Right cardiac atrium (tissue), 5 donors: ENCODE measurements around the gene CCDC32. TPM values are rescaled to one million over a fixed set of nuclear protein-coding genes. Genes with fewer than 3 reads are reported as not detected.

ENCODE experiments used
- ATAC-seq, 2 donors: fragments of 200-7000 bp; cut with Tn5 transposase; one replicate each; pipeline versions ENCODE4 v1.8.0 to v1.9.1; 2020; ENCODE audit warnings: moderate library complexity in 2 of 2, mild to moderate bottlenecking in 1 of 2
- DNase-seq, 3 donors: peaks; one replicate each; pipeline ENCODE4 v3.0.0-alpha.2; 2020
- H3K27ac ChIP-seq: one replicate; pipeline ENCODE4 v1.5.1; 2013; ENCODE audit warnings: mild to moderate bottlenecking, low read length, control low read depth, moderate library complexity
- H3K27me3 ChIP-seq: one replicate; pipeline ENCODE4 v1.6.1; 2013; ENCODE audit not compliant: control insufficient read depth, insufficient read depth
- H3K4me1 ChIP-seq: one replicate; pipeline ENCODE4 v1.6.1; 2013; ENCODE audit warnings: low read length; ENCODE audit not compliant: control insufficient read depth, insufficient read depth
- H3K4me3 ChIP-seq: one replicate; pipeline ENCODE4 v1.5.1; 2013; ENCODE audit warnings: low read length, control low read depth
- H3K9me3 ChIP-seq: one replicate; pipeline ENCODE4 v1.6.1; 2013; ENCODE audit warnings: low read length; ENCODE audit not compliant: control insufficient read depth
- WGBS: extraction: QIAGEN DNeasy Blood & Tissue Kit; methylation state at CpG from one replicate; pipeline ENCODE4 v1.1.7; 2013; 5-methylcytosine and 5-hydroxymethylcytosine counted together
- intact Hi-C, 4 donors: fragments of 100-400 bp; cut with DNase I; formaldehyde crosslinking; loops; one replicate each; pipeline versions ENCODE4 v1.11.0 to v1.14.0; 2022 to 2023
- long read RNA-seq, 4 donors: library from polyadenylated mRNA; unstranded; transcript quantifications; one replicate each; pipeline ENCODE4 v2.0.0, GENCODE V29; 2020 to 2021
- polyA plus RNA-seq: library from polyadenylated mRNA; stranded (reverse); fragments of 200-250 nt; gene quantifications from one replicate; pipeline ENCODE4 v1.2.3, GENCODE V29; 2013
- total RNA-seq, 4 donors: library from RNA; stranded (reverse); fragmentation: NEBNext Ultra II Directional; extraction: Animal tissue kit (Norgen Biotek cat#: 25700); gene quantifications; one replicate each; pipeline ENCODE4 v1.2.1, GENCODE V29; 2021
- donor health status: healthy with polysubstance abuse.
- donor health status: DM: no; HTN: yes; CAD: no.
- donor health status: DM: no; HTN: no; CAD: no.
- donor health status: DM: no; HTN: yes; CAD: no; lungs with severe emphysema.
- donor health status: DM: yes; HTN: yes; CAD: no.

CCDC32 gene, protein sequence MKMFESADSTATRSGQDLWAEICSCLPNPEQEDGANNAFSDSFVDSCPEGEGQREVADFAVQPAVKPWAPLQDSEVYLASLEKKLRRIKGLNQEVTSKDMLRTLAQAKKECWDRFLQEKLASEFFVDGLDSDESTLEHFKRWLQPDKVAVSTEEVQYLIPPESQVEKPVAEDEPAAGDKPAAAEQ
- 10 to 100 TPM; 23.1 to 27.8 (median 24.7) TPM for total RNA-seq
- polyA plus RNA-seq = 33.7 TPM
- long read RNA-seq, donor 1, transcript CCDC32-202 (4 exons, 1,519 nt) = major isoform, 44 of 53 reads
- long read RNA-seq, donor 1, partial matches to known transcripts = 0 of 53 reads
- long read RNA-seq, donor 1, other reads (novel, unspliced or antisense) = 6 of 53 reads
- long read RNA-seq, donor 2, transcript CCDC32-202 (4 exons, 1,519 nt) = major isoform, 9 of 10 reads
- long read RNA-seq, donor 2, partial matches to known transcripts = 0 of 10 reads
- long read RNA-seq, donor 2, other reads (novel, unspliced or antisense) = 1 of 10 reads
- long read RNA-seq, donor 3, full-length matches to known transcripts = 57 of 67 reads
- long read RNA-seq, donor 3, partial matches to known transcripts = 2 of 67 reads
- long read RNA-seq, donor 3, other reads (novel, unspliced or antisense) = 8 of 67 reads
- long read RNA-seq, donor 4, full-length matches to known transcripts = 15 of 15 reads
- long read RNA-seq, donor 4, partial matches to known transcripts = 0 of 15 reads
- long read RNA-seq, donor 4, other reads (novel, unspliced or antisense) = 0 of 15 reads

DNA sequence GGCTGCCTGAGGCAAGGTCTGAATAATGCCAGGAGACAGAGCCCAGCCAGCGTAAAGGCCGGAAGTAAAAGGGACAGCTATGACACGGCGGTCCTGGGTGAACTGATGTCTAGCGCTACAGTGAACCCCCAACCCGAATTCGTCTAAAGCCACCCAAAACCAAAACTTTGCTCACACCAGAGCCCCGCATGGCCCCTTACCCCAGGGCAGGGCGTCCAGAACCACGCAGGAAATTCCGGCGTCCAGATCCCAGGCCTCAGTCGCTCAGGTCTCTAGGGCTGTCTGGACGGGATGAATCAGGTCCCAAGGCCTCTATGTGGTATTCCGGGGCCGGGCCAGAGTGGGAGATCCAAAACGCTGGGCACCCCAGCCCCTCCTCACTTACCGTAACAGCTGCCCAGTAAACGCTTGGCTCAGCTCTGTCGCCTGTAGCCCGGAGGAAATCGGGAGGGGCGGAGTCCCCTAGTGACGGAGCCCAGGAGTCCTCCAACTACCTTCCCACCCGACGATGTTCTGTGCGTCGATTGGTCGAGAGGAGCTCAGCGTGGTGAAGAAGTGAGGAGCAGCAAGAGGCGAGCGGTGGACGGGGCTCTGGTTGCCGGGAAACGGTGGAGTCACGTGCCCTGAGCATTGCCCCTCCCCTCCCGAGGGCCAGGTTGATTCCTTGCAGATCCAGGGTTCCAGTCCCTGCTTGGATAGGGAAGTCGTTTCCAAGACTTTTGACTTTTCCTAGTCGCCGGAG lies at the start of gene CCDC32:
TSS of gene CCDC32 (minus strand) at position 452 of the 742 bp plus-strand sequence. CDS start 2,027 bp downstream, outside the sequence.
- intact Hi-C loops = no loop called here
- no peaks in the 10 kb centered on the region for H3K4me1 ChIP-seq
- peak within 1 kb of the TSS; percentile 71 for H3K4me3 ChIP-seq

DNA sequence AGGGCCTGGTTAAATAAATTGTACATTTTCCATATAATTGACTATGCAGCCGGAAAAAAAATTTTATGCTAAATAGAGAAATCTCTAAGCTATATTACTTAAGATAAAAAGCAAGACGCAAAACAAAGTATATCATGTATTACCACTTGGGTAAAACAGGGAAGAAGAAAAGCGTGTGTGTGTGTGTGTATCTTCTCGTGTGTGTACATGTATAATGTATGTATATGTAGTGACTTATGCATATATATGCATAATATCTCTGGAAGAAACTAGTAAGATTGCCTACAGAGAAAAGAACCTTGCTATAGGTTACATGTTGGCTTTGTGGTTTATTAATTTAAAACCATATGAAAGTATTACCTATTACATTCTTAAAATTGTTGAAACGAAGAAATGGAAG lies 48.2 kb upstream of the CCDC32 start:
- intact Hi-C loops = no loop called here
- no peaks in the 10 kb centered on the region for H3K4me1 ChIP-seq
- 76% methylated on average over 5 of the region's 5 CpGs for WGBS
- H3K27me3 ChIP-seq = no peaks in the 10 kb centered on the region
- no peak for ATAC-seq
- no peak overlapping the region for H3K4me3 ChIP-seq
- no peak overlapping the region for H3K27ac ChIP-seq
- no peaks in the 10 kb centered on the region for H3K9me3 ChIP-seq
- DNase-seq = no peak

More for the DNA sequence above, at the start of gene CCDC32:
- WGBS = under 1% methylated on average over 40 of the region's 40 CpGs
- no peaks in the 10 kb centered on the region for H3K27me3 ChIP-seq
- peak; percentile 99 for ATAC-seq
- no peaks in the 10 kb centered on the region for H3K9me3 ChIP-seq
- DNase-seq = peak; percentile 98 to 99 (median 98)
- H3K27ac ChIP-seq = peak within 1 kb of the TSS; percentile 76

DNA sequence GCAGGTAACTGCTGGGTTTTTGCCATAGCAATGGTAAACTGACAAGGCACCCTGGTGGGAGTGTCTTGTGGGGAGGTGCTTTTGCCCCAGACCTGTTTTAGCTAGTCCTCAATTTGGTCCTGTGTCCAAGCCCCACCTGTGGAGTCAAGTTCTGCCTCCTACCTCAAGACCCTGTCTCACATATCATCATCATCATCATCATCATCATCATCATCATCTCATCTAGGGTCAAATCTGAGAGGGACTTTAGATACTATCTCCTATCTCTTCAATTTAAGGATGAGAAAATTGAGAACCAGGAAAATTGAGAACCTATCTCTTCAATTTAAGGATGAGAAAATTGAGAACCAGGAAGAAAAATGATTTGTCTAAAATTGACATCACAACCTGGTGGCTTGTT lies 39.1 kb upstream of the CCDC32 start:
- Histone ChIP-seq H3K27ac (no peak overlapping the region), H3K9me3 (no peaks in the 10 kb centered on the region), H3K4me1 (no peaks in the 10 kb centered on the region), H3K4me3 (no peak overlapping the region), H3K27me3 (no peaks in the 10 kb centered on the region)
- intact Hi-C loops = no loop called here
- ATAC-seq (no peak), DNase-seq (no peak)

DNA sequence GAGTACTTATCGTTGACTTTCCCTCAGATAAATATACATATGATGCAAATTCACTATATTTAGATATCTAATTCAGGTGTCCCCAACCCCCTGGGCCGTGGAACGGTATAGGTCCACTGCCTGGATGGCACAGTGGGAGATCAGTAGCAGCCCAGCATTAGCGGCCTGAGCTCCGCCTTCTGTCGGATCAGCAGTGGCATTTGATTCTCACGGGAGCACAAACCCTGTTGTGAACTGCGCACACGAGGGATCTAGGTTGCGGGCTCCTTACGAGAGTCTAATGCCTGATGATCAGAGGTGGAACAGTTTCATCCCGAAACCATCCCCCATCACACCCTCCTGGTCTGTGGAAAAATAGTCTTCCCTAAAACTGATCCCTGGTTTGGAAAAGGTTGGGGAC lies 36.1 kb upstream of the CCDC32 start:
- H3K27me3 ChIP-seq = no peaks in the 10 kb centered on the region
- no peak overlapping the region for H3K27ac ChIP-seq
- intact Hi-C loops = no loop called here
- no peaks in the 10 kb centered on the region for H3K9me3 ChIP-seq
- no peak for DNase-seq
- H3K4me3 ChIP-seq = no peak overlapping the region
- no peaks in the 10 kb centered on the region for H3K4me1 ChIP-seq
- no peak for ATAC-seq
- 77% methylated on average over 12 of the region's 12 CpGs for WGBS

DNA sequence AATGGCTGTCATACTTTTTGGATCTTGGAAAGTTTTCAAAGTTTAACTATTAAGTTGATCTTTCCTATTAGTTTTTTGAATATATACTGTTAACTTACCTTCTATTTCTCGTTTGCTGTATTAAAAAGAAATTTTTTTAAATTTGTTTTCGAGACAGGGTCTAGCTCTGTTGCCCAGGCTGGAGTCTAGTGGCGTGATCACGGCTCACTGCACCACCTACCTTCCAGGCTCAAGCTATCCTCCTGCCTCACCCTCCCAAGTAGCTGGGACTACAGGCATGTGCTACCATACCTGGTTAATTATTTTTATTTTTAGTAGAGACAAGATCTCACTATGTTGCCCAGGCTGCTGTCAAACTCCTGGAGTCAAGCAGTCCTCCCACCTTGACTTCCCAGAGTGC lies 33.8 kb upstream of the CCDC32 start:
- no peak for DNase-seq
- ATAC-seq = no peak
- WGBS = 70% methylated on average over 4 of the region's 4 CpGs
- H3K4me3 ChIP-seq = no peak overlapping the region
- H3K27ac ChIP-seq = no peak overlapping the region
- no peaks in the 10 kb centered on the region for H3K9me3 ChIP-seq
- H3K27me3 ChIP-seq = no peaks in the 10 kb centered on the region
- intact Hi-C loops = loop anchor here in 1 of 4 donors (10.0 kb wide), 1 partner anchor 84 kb away; no protein-coding TSS in a partner anchor
- no peaks in the 10 kb centered on the region for H3K4me1 ChIP-seq

DNA sequence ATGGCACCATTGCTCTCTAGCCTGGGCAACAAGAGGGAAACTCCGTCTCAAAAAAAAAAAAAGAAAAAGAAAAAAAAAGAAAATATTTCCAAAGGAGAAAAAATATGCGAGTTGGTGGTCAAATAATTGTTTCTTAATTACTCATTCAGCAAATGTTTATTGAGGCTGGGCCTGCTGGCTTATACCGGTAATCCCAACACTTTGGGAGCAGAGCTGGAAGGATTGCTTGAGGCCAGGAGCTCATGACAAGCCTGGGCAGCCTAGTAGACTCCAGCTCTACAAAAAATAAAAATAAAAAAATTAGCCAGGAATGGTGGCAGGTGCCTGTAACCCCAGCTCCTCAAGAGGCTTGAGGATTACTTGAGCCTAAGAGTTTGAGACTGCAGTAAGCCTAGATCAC lies 33.3 kb upstream of the CCDC32 start:
- no peaks in the 10 kb centered on the region for H3K27me3 ChIP-seq
- DNase-seq = no peak
- no peak overlapping the region for H3K4me3 ChIP-seq
- no peak for ATAC-seq
- WGBS = 65% methylated on average over 3 of the region's 3 CpGs
- H3K27ac ChIP-seq = no peak overlapping the region
- no peaks in the 10 kb centered on the region for H3K9me3 ChIP-seq
- no peaks in the 10 kb centered on the region for H3K4me1 ChIP-seq
- intact Hi-C loops = loop anchor here in 1 of 4 donors (10.0 kb wide), 1 partner anchor 83 kb away; no protein-coding TSS in a partner anchor

DNA sequence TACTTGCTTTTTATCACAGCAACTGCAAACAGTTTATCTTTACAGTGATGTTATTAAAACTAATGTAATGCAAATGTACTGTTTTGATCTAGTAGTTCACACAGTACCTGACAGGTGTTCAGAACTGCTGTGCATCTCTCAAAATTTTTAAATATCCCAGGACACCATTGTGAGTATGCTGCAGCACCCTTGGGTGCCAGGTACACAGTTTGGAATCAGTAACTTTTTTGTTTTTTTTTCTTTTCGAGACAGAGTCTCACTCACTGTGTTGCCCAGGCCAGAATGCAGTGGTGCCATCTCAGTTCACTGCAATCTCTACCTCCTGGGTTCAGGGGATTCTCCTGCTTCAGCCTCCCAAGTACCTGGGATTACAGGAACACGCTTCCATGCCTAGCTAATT lies 32.2 kb upstream of the CCDC32 start:
- no peak for ATAC-seq
- H3K27ac ChIP-seq = no peak overlapping the region
- H3K4me3 ChIP-seq = no peak overlapping the region
- no peaks in the 10 kb centered on the region for H3K27me3 ChIP-seq
- H3K4me1 ChIP-seq = no peaks in the 10 kb centered on the region
- H3K9me3 ChIP-seq = no peaks in the 10 kb centered on the region
- DNase-seq = no peak
- intact Hi-C loops = loop anchor here in 1 of 4 donors (10.0 kb wide), 1 partner anchor 82 kb away; no protein-coding TSS in a partner anchor
- 93% methylated on average over 2 of the region's 2 CpGs for WGBS

DNA sequence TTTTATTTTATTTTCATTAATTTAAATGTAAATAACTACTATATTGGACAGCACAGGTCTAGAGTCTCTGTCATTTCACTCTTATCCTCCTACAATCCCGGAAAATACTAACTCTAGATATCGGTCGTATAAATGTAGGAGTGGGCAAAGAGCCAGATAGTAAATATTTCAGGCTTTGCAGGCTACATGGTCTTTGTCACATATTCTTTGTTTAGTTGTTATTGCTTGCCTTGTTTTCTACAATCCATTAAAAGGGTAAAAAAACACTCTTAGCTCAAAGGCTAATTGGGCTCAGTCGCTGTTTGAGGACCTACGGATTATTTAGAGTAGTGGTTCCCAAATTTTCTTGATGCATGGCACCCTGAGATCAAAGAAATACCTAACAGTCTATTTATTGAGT lies 30.9 kb upstream of the CCDC32 start:
- no peaks in the 10 kb centered on the region for H3K4me1 ChIP-seq
- intact Hi-C loops = loop anchor here in 1 of 4 donors (10.0 kb wide), 1 partner anchor 81 kb away; no protein-coding TSS in a partner anchor
- ATAC-seq (no peak), DNase-seq (no peak)
- no peaks in the 10 kb centered on the region for H3K9me3 ChIP-seq
- no peaks in the 10 kb centered on the region for H3K27me3 ChIP-seq
- no peak overlapping the region for H3K27ac ChIP-seq
- H3K4me3 ChIP-seq = no peak overlapping the region
- WGBS = 70% methylated on average over 5 of the region's 5 CpGs

DNA sequence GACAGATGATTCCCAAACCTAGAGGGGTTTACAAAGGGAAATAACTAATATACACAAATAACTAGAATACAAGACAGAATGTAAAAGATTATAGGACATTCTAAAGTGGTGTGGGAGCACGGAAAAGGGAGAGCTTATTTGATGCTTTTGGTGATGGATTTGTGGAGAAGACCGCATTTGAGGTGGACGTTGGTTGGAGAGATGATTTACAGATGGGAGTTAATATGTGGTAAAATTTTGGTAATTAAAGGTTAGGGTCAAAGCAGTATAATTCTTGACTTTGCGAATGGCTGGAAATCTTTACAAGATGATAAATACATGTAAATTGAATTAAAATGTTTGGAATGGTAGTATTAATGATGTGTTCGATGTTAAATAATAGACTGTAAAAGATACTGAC lies 30.4 kb upstream of the CCDC32 start:
- Histone ChIP-seq H3K27me3 (no peaks in the 10 kb centered on the region), H3K4me3 (peak overlapping the region; percentile 93), H3K9me3 (no peaks in the 10 kb centered on the region), H3K4me1 (no peaks in the 10 kb centered on the region), H3K27ac (no peak overlapping the region)
- DNase-seq (no peak), ATAC-seq (no peak)
- intact Hi-C loops = loop anchor here in 1 of 4 donors (10.0 kb wide), 1 partner anchor 80 kb away; no protein-coding TSS in a partner anchor
- WGBS = 35% methylated on average over 5 of the region's 5 CpGs

DNA sequence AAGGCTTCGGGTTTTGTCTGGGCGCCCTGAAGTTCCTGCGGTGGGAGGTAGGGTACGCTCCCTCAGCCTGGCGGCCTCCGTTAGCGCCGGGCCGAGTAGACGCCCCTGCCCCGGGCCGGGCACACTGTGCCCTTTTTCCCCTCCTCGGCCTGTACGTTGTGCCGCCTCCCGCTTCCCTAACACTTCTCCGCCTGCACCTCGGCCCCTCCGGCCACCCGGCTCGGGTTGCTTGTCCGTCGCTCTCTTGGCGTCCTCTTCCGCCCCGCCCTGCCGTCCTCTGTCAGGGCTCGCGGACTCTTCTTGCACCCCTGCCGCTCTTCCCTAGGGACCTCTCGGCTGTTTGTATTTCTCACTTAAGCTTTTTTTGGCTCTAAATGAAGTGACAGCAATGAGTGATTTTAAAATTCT lies 29.6 kb upstream of the CCDC32 start:
- H3K27ac ChIP-seq = peak overlapping the region; percentile 97
- DNase-seq = peak; percentile 50 to 78 (median 75)
- peak; percentile 43 to 62 for ATAC-seq

More for the DNA sequence above, 29.6 kb upstream of the CCDC32 start:
- no peaks in the 10 kb centered on the region for H3K9me3 ChIP-seq
- H3K4me3 ChIP-seq = peak overlapping the region; percentile 93
- H3K27me3 ChIP-seq = no peaks in the 10 kb centered on the region
- under 1% methylated on average over 31 of the region's 31 CpGs for whole genome bisulfite sequencing
- intact Hi-C loops = loop anchor here in 1 of 4 donors (10.0 kb wide), 1 partner anchor 80 kb away; no protein-coding TSS in a partner anchor
- H3K4me1 ChIP-seq = no peaks in the 10 kb centered on the region
